Smooth muscle cell of the brain vasculature (primary cell): ENCODE data around the gene C11orf58.

Source experiments
- DNase-seq: peaks from one replicate; pipeline ENCODE4 v3.0.0-alpha.2; 2012; ENCODE audit warnings: low read depth, low spot score

The C11orf58 gene

GRCh38 chr11:16738193-16738946 lies at the start of gene C11orf58:
Gene C11orf58, plus strand, starts transcription at chr11:16738647. Its CDS starts 132 bp downstream, at chr11:16738779.
- peak; percentile 92 for DNase-seq

- DNase-seq: no peak
Observed at GRCh38 chr11:16690086-16690485, 48.4 kb upstream of the C11orf58 start.

- no peak for DNase-seq
Observed at GRCh38 chr11:16703795-16704194, 34.7 kb upstream of the C11orf58 start.

- DNase-seq: no peak
Observed at GRCh38 chr11:16713594-16713993, 24.9 kb upstream of the C11orf58 start.

- no peak for DNase-seq
Observed at GRCh38 chr11:16722581-16723344, 15.7 kb upstream of the C11orf58 start.

GRCh38 chr11:16727806-16728205 lies 10.6 kb upstream of the C11orf58 start:
- no peak for DNase-seq

GRCh38 chr11:16737818-16738192 lies 642 bp upstream of the C11orf58 start:
- no peak for DNase-seq

- no peak for DNase-seq
Observed at GRCh38 chr11:16738947-16739815, 734 bp downstream of the C11orf58 start.

- no peak for DNase-seq
Observed at GRCh38 chr11:16741473-16741872, 3.0 kb downstream of the C11orf58 start.

- no peak for DNase-seq
Observed at GRCh38 chr11:16743478-16743877, 5.0 kb downstream of the C11orf58 start.

GRCh38 chr11:16744128-16744725 lies 5.8 kb downstream of the C11orf58 start:
- DNase-seq: no peak

- DNase-seq: no peak
Observed at GRCh38 chr11:16745950-16746605, 7.6 kb downstream of the C11orf58 start.

GRCh38 chr11:16749092-16749491 lies 10.6 kb downstream of the C11orf58 start:
- DNase-seq: no peak

GRCh38 chr11:16749666-16750065 lies 11.2 kb downstream of the C11orf58 start:
- DNase-seq: no peak

- no peak for DNase-seq
Observed at GRCh38 chr11:16750417-16750816, 12.0 kb downstream of the C11orf58 start.

- no peak for DNase-seq
Observed at GRCh38 chr11:16758382-16759024, 20.1 kb downstream of the C11orf58 start.

- no peak for DNase-seq
Observed at GRCh38 chr11:16759857-16760508, 21.5 kb downstream of the C11orf58 start.

GRCh38 chr11:16763746-16764145 lies 25.3 kb downstream of the C11orf58 start:
- no peak for DNase-seq

GRCh38 chr11:16764888-16765287 lies 26.4 kb downstream of the C11orf58 start:
- no peak for DNase-seq

GRCh38 chr11:16767137-16767536 lies 28.7 kb downstream of the C11orf58 start:
- DNase-seq: no peak
